ENCODE measurements around the gene PAK2. TPM values are rescaled to one million over a fixed set of nuclear protein-coding genes. Genes with fewer than 3 reads are reported as not detected.
"Not testable (repeated sequence)": the region's sequence is repeated elsewhere in the genome, so short reads cannot be mapped to it uniquely, and the experiment has no call there.

The PAK2 gene
- total and polyA plus RNA-seq, 9 of the 15 experiments (the other 6 are each of a cell fraction or from before 2014, with no cell fraction given) = 13.2 to 72.4 (median 35.7) TPM

- H3K9ac ChIP-seq (ENCODE audit: insufficient read depth in 1 of 2, low read depth in 2 of 2, low read length in 2 of 2); BruUV-seq (replicated peaks); H3K27ac ChIP-seq (ENCODE audit: extremely low read depth, low read depth, low read length); FAIRE-seq; H3K4me2 ChIP-seq (ENCODE audit: insufficient read depth, low read length); H4K20me1 ChIP-seq (replicated peaks; ENCODE audit: control insufficient read depth, insufficient read depth, low read length); H3K27me3 ChIP-seq (ENCODE audit: control insufficient read depth in 2 of 2, insufficient read depth in 2 of 2, low read length in 2 of 2); H3K9me1 ChIP-seq (ENCODE audit: control insufficient read depth, insufficient read depth, low read length); H3K4me3 ChIP-seq; DNase-seq (ENCODE audit: extremely low read depth in 1 of 4, low spot score in 3 of 4); in situ Hi-C loops (cut with MboI); ATAC-seq; intact Hi-C loops (cut with micrococcal nuclease); CTCF ChIA-PET (ENCODE audit: low intra/inter-chr PET ratio); H3K4me1 ChIP-seq (replicated peaks in 1 of 2; ENCODE audit: control insufficient read depth in 2 of 2, insufficient read depth in 2 of 2, low read length in 2 of 2); H2AFZ ChIP-seq (ENCODE audit: low read depth, low read length); H3K9me3 ChIP-seq (replicated peaks; ENCODE audit: control insufficient read depth, insufficient read depth, low read depth, low read length): not testable (repeated sequence)
- WGBS (ENCODE audit: insufficient coverage, low coverage, missing lambda C conversion rate) = 74% methylated on average over 6 of the region's 7 CpGs
- 0 out of 2 replicates have a peak, but pooled peaks have one; percentile 3 for TF ChIP-seq RBFOX2 (IDR thresholded peaks at IDR 0.05; ENCODE audit: low read depth, low read length)
- Histone ChIP-seq H3K36me3 (ENCODE audit: control insufficient read depth, insufficient read depth, low read length) (peaks cover 31% of the 10 kb centered on the region), H3K79me2 (ENCODE audit: control insufficient read depth, insufficient read depth, low read length) (peaks cover 95% of the 10 kb centered on the region)
- POLR2A ChIA-PET = interaction anchor here (0.6 to 2.3 kb wide), 8 partner anchors 9 to 352 kb away, joined by 3 to 12 read pairs (median 4); partner anchors contain the start of genes FBXO45, NCBP2 and WDR53
Observed at GRCh38 chr3:196874511-196875094, 134.9 kb downstream of the PAK2 start.

GRCh38 chr3:196875258-196875657 lies 135.6 kb downstream of the PAK2 start:
- no peak for DNase-seq (ENCODE audit: extremely low read depth in 1 of 4, low spot score in 3 of 4)
- Histone ChIP-seq H3K9ac (ENCODE audit: insufficient read depth in 1 of 2, low read depth in 2 of 2, low read length in 2 of 2) (no peak overlapping the region; a peak in 1 of 4 replicates), H3K36me3 (ENCODE audit: control insufficient read depth, insufficient read depth, low read length) (peaks cover 27% of the 10 kb centered on the region), H3K9me1 (ENCODE audit: control insufficient read depth, insufficient read depth, low read length) (no peaks in the 10 kb centered on the region), H2AFZ (ENCODE audit: low read depth, low read length) (no peak overlapping the region), H3K4me3 (no peak overlapping the region), H3K27me3 (ENCODE audit: control insufficient read depth in 2 of 2, insufficient read depth in 2 of 2, low read length in 2 of 2) (no peaks in the 10 kb centered on the region), H3K4me2 (ENCODE audit: insufficient read depth, low read length) (no peak overlapping the region), H3K4me1 (replicated peaks in 1 of 2; ENCODE audit: control insufficient read depth in 2 of 2, insufficient read depth in 2 of 2, low read length in 2 of 2) (peaks cover 0 to 3% of the 10 kb centered on the region in 2 experiments; a peak in 1 of 5 replicates), H4K20me1 (replicated peaks; ENCODE audit: control insufficient read depth, insufficient read depth, low read length) (peaks cover 6% of the 10 kb centered on the region), H3K27ac (ENCODE audit: extremely low read depth, low read depth, low read length) (no peak overlapping the region), H3K9me3 (replicated peaks; ENCODE audit: control insufficient read depth, insufficient read depth, low read depth, low read length) (no peaks in the 10 kb centered on the region), H3K79me2 (ENCODE audit: control insufficient read depth, insufficient read depth, low read length) (peaks cover 94% of the 10 kb centered on the region)
- no TSS peak for BruUV-seq (replicated peaks)
- CTCF ChIA-PET (ENCODE audit: low intra/inter-chr PET ratio) = no interaction called here
- 82% methylated on average over 2 of the region's 2 CpGs for WGBS (ENCODE audit: insufficient coverage, low coverage, missing lambda C conversion rate)
- POLR2A ChIA-PET = interaction anchor here (0.6 to 2.3 kb wide), 6 partner anchors 20 to 352 kb away, joined by 3 to 12 read pairs (median 3); partner anchors contain the start of genes FBXO45, NCBP2 and WDR53
- intact Hi-C loops (cut with micrococcal nuclease) (no loop called here), in situ Hi-C loops (cut with MboI) (no loop called here)
- no peak for FAIRE-seq
- ATAC-seq = no peak
- TF ChIP-seq ILK (tag; IDR thresholded peaks at IDR 0.05; ENCODE audit: borderline replicate concordance, low read depth) = no peak
- no peak for TF ChIP-seq ZNF717 (CRISPR knock-in tag; IDR thresholded peaks at IDR 0.05)
- TF ChIP-seq MITF (IDR thresholded peaks at IDR 0.05) = no peak
- TF ChIP-seq, protein P1, sequence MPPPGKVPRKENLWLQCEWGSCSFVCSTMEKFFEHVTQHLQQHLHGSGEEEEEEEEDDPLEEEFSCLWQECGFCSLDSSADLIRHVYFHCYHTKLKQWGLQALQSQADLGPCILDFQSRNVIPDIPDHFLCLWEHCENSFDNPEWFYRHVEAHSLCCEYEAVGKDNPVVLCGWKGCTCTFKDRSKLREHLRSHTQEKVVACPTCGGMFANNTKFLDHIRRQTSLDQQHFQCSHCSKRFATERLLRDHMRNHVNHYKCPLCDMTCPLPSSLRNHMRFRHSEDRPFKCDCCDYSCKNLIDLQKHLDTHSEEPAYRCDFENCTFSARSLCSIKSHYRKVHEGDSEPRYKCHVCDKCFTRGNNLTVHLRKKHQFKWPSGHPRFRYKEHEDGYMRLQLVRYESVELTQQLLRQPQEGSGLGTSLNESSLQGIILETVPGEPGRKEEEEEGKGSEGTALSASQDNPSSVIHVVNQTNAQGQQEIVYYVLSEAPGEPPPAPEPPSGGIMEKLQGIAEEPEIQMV (tag; conservative IDR thresholded peaks at IDR 0.05; ENCODE audit: low read depth) = no peak
- TF ChIP-seq ZBTB17 (CRISPR knock-in tag; IDR thresholded peaks at IDR 0.05) = no peak
- TF ChIP-seq RCOR1 (IDR thresholded peaks at IDR 0.05; ENCODE audit: borderline replicate concordance in 1 of 2, low read depth in 2 of 2, low read length in 2 of 2) = no peak
- TF ChIP-seq RHOXF2B (CRISPR knock-in tag; conservative IDR thresholded peaks at IDR 0.05) = no peak
- no peak for TF ChIP-seq MTA2 (IDR thresholded peaks at IDR 0.05; ENCODE audit: low read depth)
- no peak for TF ChIP-seq SRSF9 (IDR thresholded peaks at IDR 0.05; ENCODE audit: borderline replicate concordance, low read depth, low read length)
- TF ChIP-seq ZNF197 (CRISPR knock-in tag; IDR thresholded peaks at IDR 0.05; ENCODE audit: low read depth) = no peak
- TF ChIP-seq FOXA3 (CRISPR knock-in tag; conservative IDR thresholded peaks at IDR 0.05 in 1 of 2, IDR thresholded peaks at IDR 0.05 in 1 of 2) = no peak
